Smooth muscle cell (in vitro differentiated cells): ENCODE data around the gene IRF8. TPM values are rescaled to one million over a fixed set of nuclear protein-coding genes. Genes with fewer than 3 reads are reported as not detected.

Experiments used
- DNase-seq: peaks from one replicate; lab custom pipeline; 2025; ENCODE audit not compliant: unreplicated experiment; lab: John Stamatoyannopoulos, UW
- H2AFZ ChIP-seq: fragments of 200-600 bp; sonication (generic); 2 replicates; pipeline ENCODE4 v1.6.0; 2016; ENCODE audit warnings: antibody characterized with exemption, low read depth, mild to moderate bottlenecking
- H3F3A ChIP-seq: fragments of 200-600 bp; sonication (generic); 2 replicates; pipeline ENCODE4 v1.6.0; 2017; ENCODE audit warnings: antibody characterized with exemption, low read depth
- H3K27ac ChIP-seq: fragments of 200-600 bp; sonication (generic); 2 replicates; pipeline ENCODE4 v1.5.1; 2016; ENCODE audit warnings: low read depth, mild to moderate bottlenecking
- H3K27me3 ChIP-seq: fragments of 200-600 bp; sonication (generic); 2 replicates; pipeline ENCODE4 v1.6.1; 2016; ENCODE audit warnings: low read depth, mild to moderate bottlenecking
- H3K36me3 ChIP-seq: fragments of 200-600 bp; sonication (generic); 2 replicates; pipeline ENCODE4 v1.5.1; 2016; ENCODE audit warnings: low read depth
- H3K4me1 ChIP-seq: fragments of 200-600 bp; sonication (generic); 2 replicates; pipeline ENCODE4 v1.5.1; 2016; ENCODE audit warnings: low read depth
- H3K4me2 ChIP-seq: fragments of 200-600 bp; sonication (generic); 2 replicates; pipeline ENCODE4 v1.6.0; 2016; ENCODE audit warnings: mild to moderate bottlenecking
- H3K4me3 ChIP-seq: fragments of 200-600 bp; sonication (generic); 2 replicates; pipeline ENCODE4 v1.5.1; 2016; ENCODE audit warnings: mild to moderate bottlenecking
- H3K79me2 ChIP-seq: fragments of 200-600 bp; sonication (generic); 2 replicates; pipeline ENCODE4 v1.6.0; 2016; ENCODE audit warnings: low read depth, mild to moderate bottlenecking
- H3K9ac ChIP-seq: fragments of 200-600 bp; sonication (generic); 2 replicates; pipeline ENCODE4 v1.6.0; 2016; ENCODE audit warnings: low read depth
- H3K9me3 ChIP-seq: fragments of 200-600 bp; sonication (generic); replicated peaks from 2 replicates; pipeline ENCODE4 v1.5.1; 2016; ENCODE audit warnings: low read depth
- H4K20me1 ChIP-seq: fragments of 200-600 bp; sonication (generic); 2 replicates; pipeline ENCODE4 v1.6.0; 2016; ENCODE audit warnings: low read depth
- WGBS: methylation state at CpG from one replicate; pipeline ENCODE4 v1.1.7; 2016; ENCODE audit warnings: low lambda C conversion rate; 5-methylcytosine and 5-hydroxymethylcytosine counted together
- polyA plus RNA-seq: library from polyadenylated mRNA; unstranded; fragments of >200 nt; fragmentation: Nextera tagmentation; extraction: Ambion mirVana; gene quantifications from 2 replicates; pipeline ENCODE4 v1.2.1, GENCODE V29; 2016
- total RNA-seq: library from RNA; depleted of rRNA; stranded (reverse); fragments of >200 nt; gene quantifications from 2 replicates; pipeline ENCODE4 v1.2.3, GENCODE V29; 2014
- TF ChIP-seq, protein P1 (sequence below): fragments of 200-600 bp; sonication (generic); IDR thresholded peaks from 2 replicates; pipeline ENCODE4 v1.5.1; 2017; ENCODE audit warnings: borderline replicate concordance, mild to moderate bottlenecking, antibody characterized with exemption; ENCODE audit not compliant: insufficient read depth, poor library complexity, severe bottlenecking

Gene IRF8, protein sequence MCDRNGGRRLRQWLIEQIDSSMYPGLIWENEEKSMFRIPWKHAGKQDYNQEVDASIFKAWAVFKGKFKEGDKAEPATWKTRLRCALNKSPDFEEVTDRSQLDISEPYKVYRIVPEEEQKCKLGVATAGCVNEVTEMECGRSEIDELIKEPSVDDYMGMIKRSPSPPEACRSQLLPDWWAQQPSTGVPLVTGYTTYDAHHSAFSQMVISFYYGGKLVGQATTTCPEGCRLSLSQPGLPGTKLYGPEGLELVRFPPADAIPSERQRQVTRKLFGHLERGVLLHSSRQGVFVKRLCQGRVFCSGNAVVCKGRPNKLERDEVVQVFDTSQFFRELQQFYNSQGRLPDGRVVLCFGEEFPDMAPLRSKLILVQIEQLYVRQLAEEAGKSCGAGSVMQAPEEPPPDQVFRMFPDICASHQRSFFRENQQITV
- total RNA-seq (1.1 and 3.4 TPM in 2 replicates), polyA plus RNA-seq (0.88 and 2.6 TPM in 2 replicates)

DNA sequence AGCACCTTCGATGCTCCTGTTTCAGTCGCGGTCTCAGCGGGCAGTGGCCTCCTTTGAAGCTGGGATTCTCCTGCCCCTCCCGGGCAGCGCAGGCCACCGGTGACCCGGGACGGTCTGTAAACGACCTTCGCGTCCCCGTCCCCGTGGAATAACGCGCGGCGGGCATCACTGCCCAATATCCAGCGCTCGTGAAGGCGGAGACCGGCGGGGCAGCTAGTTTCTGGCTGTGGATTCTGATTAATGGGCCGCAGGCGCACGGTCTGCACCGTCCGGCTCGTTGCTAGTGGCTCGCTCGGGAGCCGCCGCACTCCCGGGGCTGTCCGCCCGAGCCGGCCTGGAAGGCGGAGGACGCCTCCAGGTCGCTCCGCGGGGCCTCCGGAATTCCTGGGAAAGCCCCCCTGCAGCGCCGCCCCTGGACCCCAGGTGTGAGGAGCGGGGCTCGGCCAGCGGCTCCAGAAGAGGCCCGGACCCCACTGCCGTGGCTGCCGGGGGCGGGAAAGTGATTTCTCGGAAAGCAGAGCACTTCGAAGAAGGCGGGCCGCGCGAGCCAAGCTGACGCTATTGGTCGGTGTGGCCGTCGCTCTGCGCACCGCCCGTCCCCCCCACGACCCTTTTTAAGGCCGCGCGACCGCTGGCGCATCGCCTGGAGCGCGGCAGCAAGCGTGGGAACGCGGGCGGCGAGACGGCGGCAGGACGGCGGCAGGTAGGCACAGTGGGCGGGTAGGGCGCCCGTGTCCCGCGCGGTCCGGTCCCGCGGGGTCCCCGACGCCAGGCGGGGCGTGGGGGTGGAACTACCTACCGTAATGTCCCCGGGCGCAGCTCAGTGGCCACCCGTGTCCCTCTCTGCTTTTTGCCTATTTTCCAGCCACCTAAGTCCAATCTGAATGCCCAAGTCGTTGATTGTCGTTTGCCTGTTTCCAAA lies at the start of gene IRF8:
TSS of gene IRF8 (plus strand) at position 642 of the 922 bp plus-strand sequence. CDS start 3,854 bp downstream, outside the sequence.
- Histone ChIP-seq H4K20me1 (no peaks in the 10 kb centered on the region), H3K36me3 (no peaks in the 10 kb centered on the region), H3K4me1 (peaks cover 12% of the 10 kb centered on the region), H3K4me3 (peak within 1 kb of the TSS; percentile 68), H3K79me2 (no peaks in the 10 kb centered on the region), H3K4me2 (peak within 1 kb of the TSS; percentile 91), H2AFZ (peak within 1 kb of the TSS; percentile 99), H3F3A (peaks cover 3% of the 10 kb centered on the region), H3K27ac (no peak within 1 kb of the TSS), H3K27me3 (peaks cover 57% of the 10 kb centered on the region), H3K9ac (no peak within 1 kb of the TSS), H3K9me3 (no peaks in the 10 kb centered on the region)
- peak; percentile 69 for DNase-seq
- 2% methylated on average over 80 of the region's 102 CpGs for WGBS
- TF ChIP-seq, protein P1, sequence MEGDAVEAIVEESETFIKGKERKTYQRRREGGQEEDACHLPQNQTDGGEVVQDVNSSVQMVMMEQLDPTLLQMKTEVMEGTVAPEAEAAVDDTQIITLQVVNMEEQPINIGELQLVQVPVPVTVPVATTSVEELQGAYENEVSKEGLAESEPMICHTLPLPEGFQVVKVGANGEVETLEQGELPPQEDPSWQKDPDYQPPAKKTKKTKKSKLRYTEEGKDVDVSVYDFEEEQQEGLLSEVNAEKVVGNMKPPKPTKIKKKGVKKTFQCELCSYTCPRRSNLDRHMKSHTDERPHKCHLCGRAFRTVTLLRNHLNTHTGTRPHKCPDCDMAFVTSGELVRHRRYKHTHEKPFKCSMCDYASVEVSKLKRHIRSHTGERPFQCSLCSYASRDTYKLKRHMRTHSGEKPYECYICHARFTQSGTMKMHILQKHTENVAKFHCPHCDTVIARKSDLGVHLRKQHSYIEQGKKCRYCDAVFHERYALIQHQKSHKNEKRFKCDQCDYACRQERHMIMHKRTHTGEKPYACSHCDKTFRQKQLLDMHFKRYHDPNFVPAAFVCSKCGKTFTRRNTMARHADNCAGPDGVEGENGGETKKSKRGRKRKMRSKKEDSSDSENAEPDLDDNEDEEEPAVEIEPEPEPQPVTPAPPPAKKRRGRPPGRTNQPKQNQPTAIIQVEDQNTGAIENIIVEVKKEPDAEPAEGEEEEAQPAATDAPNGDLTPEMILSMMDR: no peak

DNA sequence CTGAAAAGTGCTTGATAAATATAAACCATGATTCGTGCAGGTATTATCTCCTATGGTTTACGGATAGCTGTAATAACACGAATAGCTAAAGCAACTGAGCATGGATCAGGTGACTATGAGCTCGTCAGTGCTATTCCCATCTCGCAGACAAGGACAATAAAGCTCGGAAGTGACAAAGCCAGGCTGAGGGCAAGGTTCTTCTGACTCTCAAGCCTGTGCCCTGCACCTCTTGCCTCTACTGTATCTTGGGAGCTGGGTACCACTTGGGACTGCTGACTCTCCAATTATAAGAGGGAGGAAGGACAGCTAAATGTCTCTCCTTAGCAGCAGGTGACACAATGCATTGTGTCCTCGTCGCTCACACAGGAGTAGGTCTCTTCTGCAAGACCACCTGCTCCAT lies 49.6 kb upstream of the IRF8 start:
- Histone ChIP-seq H3K79me2 (no peaks in the 10 kb centered on the region), H3K4me1 (no peaks in the 10 kb centered on the region), H3K27ac (no peak overlapping the region), H3K4me3 (no peak overlapping the region), H3K36me3 (no peaks in the 10 kb centered on the region), H3F3A (no peaks in the 10 kb centered on the region), H3K4me2 (no peak overlapping the region), H2AFZ (no peak overlapping the region), H3K9ac (no peak overlapping the region), H4K20me1 (no peaks in the 10 kb centered on the region), H3K27me3 (no peaks in the 10 kb centered on the region), H3K9me3 (no peaks in the 10 kb centered on the region)
- DNase-seq: no peak
- TF ChIP-seq, protein P1: no peak
- 90% methylated on average over 8 of the region's 8 CpGs for WGBS

DNA sequence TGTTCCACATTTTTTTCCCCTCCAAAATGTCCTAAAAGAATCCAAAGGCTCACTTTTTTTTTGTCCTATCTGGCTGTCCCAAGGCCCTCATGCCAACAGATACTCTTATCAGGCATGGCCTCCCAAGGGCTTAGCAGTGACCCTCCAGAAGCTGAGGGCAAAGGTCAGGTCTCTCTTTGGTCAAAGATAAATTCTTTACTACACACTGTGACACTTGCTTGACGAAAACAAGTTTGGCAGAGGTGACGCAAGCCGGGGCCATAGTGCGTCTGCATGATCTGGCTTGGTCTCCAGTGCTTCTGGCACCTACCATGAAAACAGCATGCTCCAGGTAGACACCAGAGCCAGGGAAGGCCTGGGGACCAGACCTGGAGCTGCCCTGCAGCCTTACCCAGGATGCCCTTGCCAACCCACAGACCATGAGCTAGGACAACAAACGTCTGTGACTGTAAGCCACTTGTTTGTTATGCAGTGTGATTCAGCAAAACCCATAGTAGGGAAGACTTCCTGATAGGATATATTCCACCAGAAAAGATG lies 48.5 kb upstream of the IRF8 start:
- WGBS: 69% methylated on average over 5 of the region's 5 CpGs
- no peaks in the 10 kb centered on the region for H3F3A ChIP-seq
- TF ChIP-seq, protein P1: no peak
- H2AFZ ChIP-seq: no peak overlapping the region
- no peaks in the 10 kb centered on the region for H3K9me3 ChIP-seq
- no peaks in the 10 kb centered on the region for H3K27me3 ChIP-seq
- H4K20me1 ChIP-seq: no peaks in the 10 kb centered on the region
- no peak overlapping the region for H3K4me3 ChIP-seq
- H3K4me2 ChIP-seq: no peak overlapping the region
- no peaks in the 10 kb centered on the region for H3K79me2 ChIP-seq
- no peak overlapping the region for H3K9ac ChIP-seq
- no peaks in the 10 kb centered on the region for H3K4me1 ChIP-seq
- H3K36me3 ChIP-seq: no peaks in the 10 kb centered on the region
- H3K27ac ChIP-seq: no peak overlapping the region
- no peak for DNase-seq
